Motor neuron (in vitro differentiated cells): Measurements from ENCODE around the gene TTC21A. TPM values are rescaled to one million over a fixed set of nuclear protein-coding genes. Genes with fewer than 3 reads are reported as not detected.

ENCODE experiments used
- ATAC-seq, 8 experiments: fragments of 200-7000 bp; cut with Tn5 transposase; replicated peaks in 6 of 8; 2 replicates each; pipeline ENCODE4 v1.8.0; 2021; ENCODE audit warnings: mild to moderate bottlenecking in 8 of 8, moderate library complexity in 8 of 8
- H3K27ac ChIP-seq, 2 donors: fragments of 250-450 bp; sonication (Bioruptor Pico); 2 replicates each; pipeline ENCODE4 v1.9.0; 2021; ENCODE audit warnings: antibody characterized with exemption in 2 of 2, mild to moderate bottlenecking in 2 of 2, moderate library complexity in 1 of 2
- H3K4me1 ChIP-seq, 2 donors: fragments of 250-450 bp; sonication (Bioruptor Pico); replicated peaks in 1 of 2; 2 replicates each; pipeline ENCODE4 v1.6.1; 2021; ENCODE audit warnings: antibody characterized with exemption in 2 of 2, mild to moderate bottlenecking in 2 of 2, moderate library complexity in 1 of 2
- H3K4me3 ChIP-seq, 5 donors: fragments of 250-450 bp; sonication (Bioruptor Pico); 2 replicates each; pipeline ENCODE4 v1.9.0; 2021; ENCODE audit warnings: antibody characterized with exemption in 5 of 5, mild to moderate bottlenecking in 5 of 5, moderate library complexity in 4 of 5
- WGBS, 10 experiments: fragments of 450-650 bp; shearing (Covaris generic); methylation state at CpG; one replicate each; pipeline ENCODE4 v1.0.0; 2022; 5-methylcytosine and 5-hydroxymethylcytosine counted together
- in situ Hi-C, 9 experiments: fragments of 400-800 bp; cut with MboI; loops; one replicate each; pipeline ENCODE4 v1.15.0; 2021; ENCODE audit warnings: low sequenced_read_pairs in 9 of 9, low pct_unique_long_range_greater_than_20kb in 2 of 9; ENCODE audit not compliant: unreplicated experiment in 9 of 9
- total RNA-seq, 8 experiments: library from RNA; unstranded; fragments of 300-600 nt; gene quantifications; 2 replicates each; pipeline versions ENCODE4 v1.2.3 to v1.2.4, GENCODE V29; 2022

Gene TTC21A
- total RNA-seq, 8 experiments from 2014 or later: 1.6 to 7.7 (median 5.1) TPM

- 33 to 100% (median 70%) methylated on average over 1 of the region's 7 CpGs; no CpG with 5 or more reads in 6 of the 10 experiments for WGBS, 10 experiments
- no peak overlapping the region for H3K4me3 ChIP-seq
- H3K4me1 ChIP-seq: peaks cover 0 to 3% of the 10 kb centered on the region in 2 donors
- in situ Hi-C loops: loop anchor here in 1 of 9 experiments (10.0 kb wide), 1 partner anchor 157 kb away; the partner anchor contains the start of gene CX3CR1
- H3K27ac ChIP-seq: no peak overlapping the region
- ATAC-seq: no peak
Observed at GRCh38 chr3:39127269-39127907, 19.9 kb downstream of the TTC21A start.

- no peak overlapping the region for H3K4me3 ChIP-seq
- no peak overlapping the region for H3K27ac ChIP-seq
- in situ Hi-C loops: loop anchor here in 1 of 9 experiments (10.0 kb wide), 1 partner anchor 157 kb away; the partner anchor contains the start of gene CX3CR1
- WGBS, 10 experiments: 29 to 75% (median 59%) methylated on average over 1 of the region's 1 CpG; no CpG with 5 or more reads in 6 of the 10 experiments
- ATAC-seq: no peak
- H3K4me1 ChIP-seq: peaks cover 0 to 3% of the 10 kb centered on the region in 2 donors
Observed at GRCh38 chr3:39127908-39128304, 20.4 kb downstream of the TTC21A start.

GRCh38 chr3:39128951-39129350, 21.5 kb downstream of the TTC21A start:
- H3K4me1 ChIP-seq: peaks cover 0 to 3% of the 10 kb centered on the region in 2 donors
- H3K4me3 ChIP-seq: no peak overlapping the region
- H3K27ac ChIP-seq: no peak overlapping the region
- 82 to 100% (median 94%) methylated on average over 1 to 5 of the region's 7 CpGs; no CpG with 5 or more reads in 5 of the 10 experiments for WGBS, 10 experiments
- in situ Hi-C loops: loop anchor here in 1 of 9 experiments (10.0 kb wide), 1 partner anchor 156 kb away; the partner anchor contains the start of gene CX3CR1
- no peak for ATAC-seq

GRCh38 chr3:39130026-39130425, 22.5 kb downstream of the TTC21A start:
- Histone ChIP-seq H3K4me1 (peaks cover 0 to 3% of the 10 kb centered on the region in 2 donors), H3K4me3 (no peak overlapping the region), H3K27ac (no peak overlapping the region)
- 70 to 100% (median 100%) methylated on average over 1 to 2 of the region's 6 CpGs; no CpG with 5 or more reads in 5 of the 10 experiments for WGBS, 10 experiments
- in situ Hi-C loops: no loop called here
- no peak for ATAC-seq

GRCh38 chr3:39130693-39131265, 23.3 kb downstream of the TTC21A start:
- Histone ChIP-seq H3K27ac (no peak overlapping the region), H3K4me1 (peaks cover 0 to 3% of the 10 kb centered on the region in 2 donors), H3K4me3 (no peak overlapping the region)
- no peak for ATAC-seq
- WGBS, 10 experiments: 53 to 100% (median 73%) methylated on average over 2 to 3 of the region's 3 CpGs; no CpG with 5 or more reads in 4 of the 10 experiments
- in situ Hi-C loops: no loop called here

- 17 to 100% (median 82%) methylated on average over 1 to 8 of the region's 11 CpGs for WGBS, 10 experiments
- peak in 2 of 8 experiments; percentile 30 to 45 for ATAC-seq
- Histone ChIP-seq H3K4me3 (no peak overlapping the region), H3K4me1 (no peaks in the 10 kb centered on the region), H3K27ac (no peak overlapping the region)
- in situ Hi-C loops: no loop called here
Observed at GRCh38 chr3:39132096-39133092, 24.9 kb downstream of the TTC21A start.

- no peak for ATAC-seq
- no peaks in the 10 kb centered on the region for H3K4me1 ChIP-seq
- 100% methylated on average over 1 of the region's 1 CpG; no CpG with 5 or more reads in 9 of the 10 experiments for WGBS, 10 experiments
- in situ Hi-C loops: no loop called here
- H3K4me3 ChIP-seq: no peak overlapping the region
- H3K27ac ChIP-seq: no peak overlapping the region
Observed at GRCh38 chr3:39133093-39133490, 25.6 kb downstream of the TTC21A start.

- H3K27ac ChIP-seq: no peak overlapping the region
- in situ Hi-C loops: no loop called here
- H3K4me3 ChIP-seq: no peak overlapping the region
- 63 to 100% (median 85%) methylated on average over 1 to 6 of the region's 6 CpGs; no CpG with 5 or more reads in 4 of the 10 experiments for WGBS, 10 experiments
- ATAC-seq: no peak
- no peaks in the 10 kb centered on the region for H3K4me1 ChIP-seq
Observed at GRCh38 chr3:39133822-39134221, 26.3 kb downstream of the TTC21A start.

GRCh38 chr3:39134305-39134704, 26.8 kb downstream of the TTC21A start:
- WGBS, 10 experiments: 67 to 100% (median 80%) methylated on average over 1 to 2 of the region's 7 CpGs; no CpG with 5 or more reads in 7 of the 10 experiments
- Histone ChIP-seq H3K4me1 (no peaks in the 10 kb centered on the region), H3K27ac (no peak overlapping the region), H3K4me3 (no peak overlapping the region)
- ATAC-seq: no peak
- in situ Hi-C loops: no loop called here

GRCh38 chr3:39135170-39135805, 27.8 kb downstream of the TTC21A start:
- in situ Hi-C loops: no loop called here
- no peak overlapping the region for H3K27ac ChIP-seq
- no peaks in the 10 kb centered on the region for H3K4me1 ChIP-seq
- H3K4me3 ChIP-seq: no peak overlapping the region
- 40 to 100% (median 80%) methylated on average over 1 to 4 of the region's 8 CpGs; no CpG with 5 or more reads in 3 of the 10 experiments for WGBS, 10 experiments
- ATAC-seq: no peak

- no peak overlapping the region for H3K27ac ChIP-seq
- ATAC-seq: no peak
- H3K4me3 ChIP-seq: no peak overlapping the region
- in situ Hi-C loops: no loop called here
- WGBS, 10 experiments: 77 to 100% (median 82%) methylated on average over 1 to 14 of the region's 21 CpGs; no CpG with 5 or more reads in 3 of the 10 experiments
- H3K4me1 ChIP-seq: peaks cover 0 to 4% of the 10 kb centered on the region in 2 donors
Observed at GRCh38 chr3:39136533-39137434, 29.3 kb downstream of the TTC21A start.
